Thoracic aorta (tissue), 2 donors: ENCODE data around the gene SEMA4D. TPM values are rescaled to one million over a fixed set of nuclear protein-coding genes. Genes with fewer than 3 reads are reported as not detected.

Experiments used
- ATAC-seq: fragments of 150-250 bp; one replicate; pipeline ENCODE4 v1.8.0; 2017; ENCODE audit warnings: low read depth; ENCODE audit not compliant: insufficient number of reproducible peaks, low FRiP score
- DNase-seq: peaks from one replicate; pipeline ENCODE4 v3.0.0-alpha.2; 2020; ENCODE audit warnings: low spot score
- H3K27ac ChIP-seq, 2 donors: fragments of 200-600 bp; sonication (generic); 1 replicate in 1 of 2; 2 replicates in 1 of 2; pipeline ENCODE4 v1.5.1; 2016; ENCODE audit warnings: mild to moderate bottlenecking in 2 of 2, moderate library complexity in 2 of 2
- H3K27me3 ChIP-seq: fragments of 200-600 bp; sonication (generic); replicated peaks from 2 replicates; pipeline ENCODE4 v1.6.0; 2016; ENCODE audit warnings: mild to moderate bottlenecking; ENCODE audit not compliant: insufficient read depth
- H3K36me3 ChIP-seq: fragments of 200-600 bp; sonication (generic); one replicate; pipeline ENCODE4 v1.5.1; 2016
- H3K4me1 ChIP-seq, 2 donors: fragments of 200-600 bp; sonication (generic); 1 replicate in 1 of 2; 2 replicates in 1 of 2; pipeline versions ENCODE4 v1.5.1 to v1.6.0; 2016; ENCODE audit warnings: low read depth in 2 of 2, mild to moderate bottlenecking in 1 of 2; ENCODE audit not compliant: control insufficient read depth in 1 of 2
- H3K4me3 ChIP-seq: fragments of 200-600 bp; sonication (generic); 2 replicates; pipeline ENCODE4 v1.5.1; 2016; ENCODE audit warnings: mild to moderate bottlenecking
- H3K9me3 ChIP-seq: fragments of 200-600 bp; sonication (generic); 2 replicates; pipeline ENCODE4 v1.5.1; 2016
- CTCF ChIP-seq: fragments of 200-600 bp; sonication (generic); IDR thresholded peaks from one replicate; pipeline ENCODE4 v1.5.1; 2019; ENCODE audit warnings: antibody characterized with exemption
- total RNA-seq, 2 donors: library from RNA; depleted of rRNA; stranded (reverse); fragments of >200 nt; gene quantifications; one replicate each; pipeline versions ENCODE4 v1.1.0 to v1.2.3, GENCODE V29; 2016

The SEMA4D gene
- total RNA-seq, 2 donors from 2014 or later = 16.9 to 20.2 TPM

- no peak overlapping the region for H3K4me3 ChIP-seq
- H3K27ac ChIP-seq = no peak overlapping the region
- H3K4me1 ChIP-seq = no peaks in the 10 kb centered on the region
- H3K9me3 ChIP-seq = no peaks in the 10 kb centered on the region
- H3K36me3 ChIP-seq = peaks cover 59% of the 10 kb centered on the region
- DNase-seq (no peak), ATAC-seq (no peak)
- H3K27me3 ChIP-seq = no peaks in the 10 kb centered on the region
- no peak for TF ChIP-seq CTCF
Measured at GRCh38 chr9:89339807-89340206, 158.1 kb downstream of the SEMA4D start.

- H3K36me3 ChIP-seq = peaks cover 55% of the 10 kb centered on the region
- no peak for TF ChIP-seq CTCF
- DNase-seq = no peak
- H3K4me3 ChIP-seq = no peak overlapping the region
- H3K9me3 ChIP-seq = no peaks in the 10 kb centered on the region
- H3K4me1 ChIP-seq = no peaks in the 10 kb centered on the region
- no peaks in the 10 kb centered on the region for H3K27me3 ChIP-seq
- H3K27ac ChIP-seq = no peak overlapping the region
- ATAC-seq = no peak
Measured at GRCh38 chr9:89330513-89330912, 167.4 kb downstream of the SEMA4D start.

GRCh38 chr9:89329917-89330316, 168.0 kb downstream of the SEMA4D start:
- DNase-seq (no peak), ATAC-seq (no peak)
- H3K36me3 ChIP-seq = peaks cover 50% of the 10 kb centered on the region
- H3K4me3 ChIP-seq = no peak overlapping the region
- no peaks in the 10 kb centered on the region for H3K27me3 ChIP-seq
- H3K27ac ChIP-seq = no peak overlapping the region
- no peak for TF ChIP-seq CTCF
- H3K9me3 ChIP-seq = no peaks in the 10 kb centered on the region
- H3K4me1 ChIP-seq = no peaks in the 10 kb centered on the region

- DNase-seq (no peak), ATAC-seq (no peak)
- no peak overlapping the region for H3K4me3 ChIP-seq
- peaks cover 31% of the 10 kb centered on the region for H3K36me3 ChIP-seq
- H3K27me3 ChIP-seq = no peaks in the 10 kb centered on the region
- peaks cover 0 to 6% of the 10 kb centered on the region in 2 donors for H3K4me1 ChIP-seq
- no peaks in the 10 kb centered on the region for H3K9me3 ChIP-seq
- no peak for TF ChIP-seq CTCF
- H3K27ac ChIP-seq = no peak overlapping the region
Measured at GRCh38 chr9:89328064-89328463, 169.8 kb downstream of the SEMA4D start.

- peaks cover 28% of the 10 kb centered on the region for H3K36me3 ChIP-seq
- no peak overlapping the region for H3K27ac ChIP-seq
- no peaks in the 10 kb centered on the region for H3K9me3 ChIP-seq
- H3K4me1 ChIP-seq = peaks cover 0 to 21% of the 10 kb centered on the region in 2 donors
- TF ChIP-seq CTCF = no peak
- no peak overlapping the region for H3K4me3 ChIP-seq
- ATAC-seq (no peak), DNase-seq (no peak)
- H3K27me3 ChIP-seq = no peaks in the 10 kb centered on the region
Measured at GRCh38 chr9:89325733-89326132, 172.2 kb downstream of the SEMA4D start.
